Fibroblast of skin of left quadriceps (primary cell): ENCODE data around the gene MEN1.
A peak's percentile ranks its signal among the peaks of the same experiment; 100 is the strongest.

Source experiments
- DNase-seq, 2 experiments: peaks; one replicate each; pipeline ENCODE4 v3.0.0-alpha.2; 2013; ENCODE audit warnings: low read depth in 2 of 2

Gene MEN1

GRCh38 chr11:64784813-64785581 lies 25.4 kb downstream of the MEN1 start:
- DNase-seq = no peak

GRCh38 chr11:64778473-64779298 lies 31.7 kb downstream of the MEN1 start, which contains the start of gene SF1:
TSS of gene SF1 (minus strand) at chr11:64778542. CDS start at chr11:64778392, 150 bp downstream.
- peak; percentile 100 for DNase-seq

DNA sequence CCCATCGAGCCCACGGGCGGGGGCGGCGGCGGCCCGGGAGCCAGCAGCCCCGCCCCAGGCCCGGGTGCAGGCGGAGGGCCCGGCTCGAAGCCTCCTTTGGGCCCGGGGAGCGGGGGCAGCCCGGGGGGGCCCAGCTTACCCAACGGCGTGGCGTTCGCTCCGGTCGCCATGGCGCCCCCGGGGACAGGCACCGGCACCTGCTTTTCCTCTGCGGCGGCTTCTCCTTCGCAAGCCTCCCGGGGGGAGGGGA lies 32.2 kb downstream of the MEN1 start:
- DNase-seq = no peak

DNA sequence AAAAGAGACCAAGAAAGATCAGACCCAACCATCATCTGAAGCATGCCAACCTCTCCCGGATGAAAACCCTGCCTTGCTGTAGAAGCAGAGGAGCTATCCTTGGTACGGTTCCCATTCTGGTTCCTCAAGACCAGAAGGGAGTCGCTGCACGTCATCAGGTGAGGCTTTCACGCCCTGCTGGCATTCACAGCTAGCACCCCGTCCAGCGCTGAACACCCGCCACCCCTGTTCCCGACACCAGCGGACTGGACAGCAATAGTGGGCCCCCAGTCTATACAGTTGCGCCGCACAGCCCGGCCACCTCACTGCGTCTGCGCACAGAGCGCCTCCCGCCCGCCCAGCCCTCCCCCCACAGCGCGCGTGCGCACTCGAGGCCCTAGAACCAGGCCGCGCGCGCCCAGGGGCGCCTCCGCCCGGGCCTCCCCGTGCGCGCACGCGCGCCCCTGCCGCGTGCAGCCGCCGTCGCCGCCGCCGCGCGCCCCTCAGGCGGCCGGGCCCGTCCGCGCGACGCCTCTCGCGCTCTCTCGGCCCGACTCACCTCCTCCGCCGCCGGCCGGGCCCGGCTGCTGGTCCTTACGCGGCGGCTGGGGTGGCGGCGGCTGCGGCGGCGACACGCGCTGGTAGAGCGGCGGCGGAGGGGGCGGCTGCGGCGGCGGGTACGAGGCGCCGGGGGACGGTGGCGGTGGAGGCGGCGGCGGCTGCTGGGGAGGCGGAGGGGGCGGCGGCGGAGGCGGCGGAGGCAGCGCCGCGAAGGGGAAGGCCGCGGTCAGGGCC lies 32.7 kb downstream of the MEN1 start:
- peak; percentile 55 to 62 for DNase-seq

DNA sequence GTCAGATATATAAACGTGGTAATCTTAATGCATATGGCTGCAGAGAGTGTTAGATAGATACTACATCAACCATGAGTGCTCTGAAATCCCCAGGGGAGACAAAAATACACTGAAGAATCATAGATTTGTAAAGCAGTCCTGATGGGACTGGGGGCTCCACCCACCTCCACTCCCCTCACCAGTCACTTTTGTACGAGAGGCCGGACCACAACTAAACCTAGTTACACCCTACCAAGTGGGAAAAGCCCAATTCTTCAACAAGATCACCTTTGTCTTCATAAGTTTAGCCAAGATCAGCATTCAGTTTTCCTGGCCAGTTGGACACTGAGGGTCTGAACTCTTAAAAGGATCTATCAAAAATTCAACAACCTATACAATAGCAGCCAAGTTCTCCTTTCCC lies 33.5 kb downstream of the MEN1 start:
- DNase-seq = no peak

DNA sequence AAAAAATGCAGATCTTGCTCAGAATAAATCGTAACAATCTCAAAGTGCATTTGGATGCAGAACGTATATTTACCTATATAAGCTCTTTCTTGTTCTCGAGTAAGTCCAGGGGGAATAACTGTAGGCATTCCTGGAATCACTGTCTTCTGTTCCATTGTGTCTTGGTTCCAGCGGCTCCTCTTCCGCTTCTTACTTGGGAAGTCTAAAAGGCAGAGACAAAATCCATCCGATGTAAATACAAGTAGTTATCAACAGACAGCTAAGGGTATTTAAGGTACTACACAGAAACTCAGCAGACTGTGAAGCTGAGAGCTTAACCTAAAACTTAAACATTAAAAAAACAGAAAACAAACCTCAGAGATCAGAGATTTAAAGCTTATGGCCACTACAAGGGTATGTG lies 33.9 kb downstream of the MEN1 start:
- no peak for DNase-seq

DNA sequence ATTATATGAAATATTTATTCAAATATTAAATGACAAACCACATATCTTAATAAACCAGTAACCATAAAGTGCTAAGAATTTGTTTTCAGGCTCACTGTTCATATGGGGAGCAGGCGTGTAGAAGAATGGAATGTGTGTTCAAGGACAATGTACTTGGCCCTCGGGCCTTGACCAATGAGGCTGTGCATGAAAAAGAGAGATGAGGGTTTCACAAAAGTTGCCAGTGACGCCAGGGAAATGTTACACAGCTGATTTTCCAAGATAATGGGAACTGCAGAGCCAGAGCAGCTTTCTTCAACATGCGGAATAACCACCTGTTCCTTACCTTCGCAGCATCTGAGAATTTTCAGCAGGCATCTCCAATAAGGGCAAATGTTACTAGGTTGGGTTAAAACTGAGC lies 36.2 kb downstream of the MEN1 start:
- no peak for DNase-seq

- no peak for DNase-seq
These were observed 37.9 kb downstream of the MEN1 start for GRCh38 chr11:64772303-64773018.

- DNase-seq = no peak
These were observed 38.5 kb downstream of the MEN1 start for GRCh38 chr11:64771861-64772260.

- DNase-seq = no peak
These were observed 40.2 kb downstream of the MEN1 start for GRCh38 chr11:64770120-64770519.

- DNase-seq = no peak
These were observed 41.1 kb downstream of the MEN1 start for GRCh38 chr11:64769283-64769682.

- no peak for DNase-seq
These were observed 42.1 kb downstream of the MEN1 start for GRCh38 chr11:64768300-64768694.

- DNase-seq = peak; percentile 32 to 42
These were observed 42.7 kb downstream of the MEN1 start for GRCh38 chr11:64767344-64768299.

GRCh38 chr11:64766881-64767280 lies 43.5 kb downstream of the MEN1 start:
- no peak for DNase-seq

DNA sequence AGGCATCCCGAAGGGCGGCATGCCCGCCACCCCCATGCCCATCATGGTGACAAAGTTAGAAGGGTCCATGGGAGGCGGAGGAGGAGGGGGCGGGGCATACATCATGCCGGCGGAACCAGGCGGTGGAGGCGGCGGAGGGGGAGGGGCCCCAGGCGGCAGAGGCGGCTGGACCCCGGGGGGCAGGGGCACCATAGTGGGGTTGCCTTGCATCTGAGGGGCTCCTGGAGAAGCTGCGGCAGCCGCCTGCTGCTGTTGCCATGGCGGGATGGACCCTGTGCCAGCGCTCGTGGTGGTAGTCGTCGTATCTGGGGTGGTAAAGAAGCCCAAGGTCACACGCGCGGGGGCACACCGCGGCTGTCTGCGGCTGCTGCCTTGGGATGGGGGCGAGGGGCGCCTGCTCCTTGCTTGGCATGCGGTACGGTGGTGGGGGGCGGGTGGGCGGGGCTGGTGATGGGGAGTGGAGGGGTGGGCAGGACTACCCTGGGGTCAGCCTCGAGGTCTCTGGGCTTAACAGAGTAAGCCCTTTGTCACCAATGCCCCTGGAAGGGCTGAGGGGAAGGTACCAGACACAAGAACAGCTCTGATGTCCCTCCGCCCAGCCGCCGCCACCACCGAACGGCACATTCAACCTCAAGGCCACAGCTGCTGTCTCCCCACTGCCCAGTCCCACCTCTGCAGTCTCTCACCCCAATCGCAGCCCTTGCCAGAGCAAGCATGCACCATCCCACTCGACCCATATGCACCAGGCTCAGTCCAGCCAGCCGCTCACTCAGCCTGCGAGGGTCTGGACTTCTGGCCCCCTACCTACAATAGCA lies 44.3 kb downstream of the MEN1 start:
- DNase-seq = no peak

DNA sequence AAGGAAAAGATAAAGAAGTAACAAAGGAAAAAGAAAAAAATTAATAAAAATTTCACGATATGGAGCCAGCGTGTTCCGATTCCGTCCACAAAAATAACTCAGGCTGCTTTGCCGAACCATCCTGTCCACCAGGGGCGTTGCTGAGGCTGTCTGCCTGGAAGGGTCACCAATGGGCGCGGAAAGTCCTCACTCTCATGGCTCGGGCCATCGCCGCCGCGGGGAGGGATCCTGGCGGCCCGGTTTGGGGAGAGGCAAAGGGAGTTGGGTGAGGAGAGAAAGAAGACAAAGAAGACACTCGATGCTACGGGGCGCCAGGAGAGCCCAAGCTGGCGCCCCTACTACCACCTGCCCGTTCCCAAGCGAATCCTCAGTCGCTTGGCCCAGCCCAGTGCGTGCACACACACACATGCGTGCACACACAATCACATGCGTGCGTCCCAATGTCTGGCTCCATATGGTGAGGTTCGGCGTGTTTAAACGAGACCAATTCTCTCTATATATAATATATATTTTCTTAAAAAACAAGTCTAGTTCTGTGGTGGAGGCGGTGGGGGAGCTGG lies 45.0 kb downstream of the MEN1 start:
- DNase-seq = no peak

DNA sequence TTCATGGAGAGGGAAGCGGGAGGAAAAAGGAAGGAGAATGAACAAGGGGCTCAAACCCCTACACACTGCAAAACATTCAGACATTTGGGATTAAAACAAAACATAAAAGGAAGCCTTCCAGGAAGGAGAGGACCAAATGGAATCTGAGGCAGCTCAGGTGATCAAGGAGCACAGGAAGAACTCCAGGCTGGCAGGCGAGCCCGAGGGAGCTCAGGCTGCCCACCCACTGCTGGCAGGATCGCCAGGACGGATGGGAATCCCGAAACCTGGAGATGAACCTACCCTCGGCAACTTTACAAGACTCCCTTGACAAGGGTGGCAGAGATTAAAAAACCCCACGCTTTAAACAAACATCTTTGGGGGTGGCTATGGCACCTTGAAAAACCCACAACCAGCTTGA lies 45.6 kb downstream of the MEN1 start:
- DNase-seq = no peak

GRCh38 chr11:64764040-64764611 lies 46.2 kb downstream of the MEN1 start:
- no peak for DNase-seq

GRCh38 chr11:64763526-64764039 lies 46.8 kb downstream of the MEN1 start:
- no peak for DNase-seq
